ENCODE measurements around the gene PUS3. TPM values are rescaled to one million over a fixed set of nuclear protein-coding genes. Genes with fewer than 3 reads are reported as not detected.

The PUS3 gene
- total RNA-seq, 1 donor from 2014 or later = 17.6 TPM

DNA sequence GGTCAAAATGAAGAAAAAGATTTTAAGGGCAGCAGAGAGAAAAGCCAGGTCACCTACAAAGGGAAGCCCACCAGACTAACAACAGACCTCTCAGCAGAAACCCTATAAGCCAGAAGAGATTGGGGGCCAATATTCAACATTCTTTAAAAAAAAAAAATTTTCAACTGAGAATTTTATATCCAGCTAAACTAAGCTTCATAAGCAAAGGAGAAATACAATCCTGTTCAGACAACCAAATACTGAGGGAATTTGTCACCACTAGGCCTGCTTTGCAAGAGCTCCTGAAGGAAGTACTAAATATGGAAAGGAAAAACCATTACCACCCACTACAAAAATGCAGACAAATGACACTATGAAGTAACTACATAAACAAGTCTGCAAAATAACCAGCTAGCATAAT, 56.8 kb downstream of the PUS3 start:
- TF ChIP-seq, protein P1, sequence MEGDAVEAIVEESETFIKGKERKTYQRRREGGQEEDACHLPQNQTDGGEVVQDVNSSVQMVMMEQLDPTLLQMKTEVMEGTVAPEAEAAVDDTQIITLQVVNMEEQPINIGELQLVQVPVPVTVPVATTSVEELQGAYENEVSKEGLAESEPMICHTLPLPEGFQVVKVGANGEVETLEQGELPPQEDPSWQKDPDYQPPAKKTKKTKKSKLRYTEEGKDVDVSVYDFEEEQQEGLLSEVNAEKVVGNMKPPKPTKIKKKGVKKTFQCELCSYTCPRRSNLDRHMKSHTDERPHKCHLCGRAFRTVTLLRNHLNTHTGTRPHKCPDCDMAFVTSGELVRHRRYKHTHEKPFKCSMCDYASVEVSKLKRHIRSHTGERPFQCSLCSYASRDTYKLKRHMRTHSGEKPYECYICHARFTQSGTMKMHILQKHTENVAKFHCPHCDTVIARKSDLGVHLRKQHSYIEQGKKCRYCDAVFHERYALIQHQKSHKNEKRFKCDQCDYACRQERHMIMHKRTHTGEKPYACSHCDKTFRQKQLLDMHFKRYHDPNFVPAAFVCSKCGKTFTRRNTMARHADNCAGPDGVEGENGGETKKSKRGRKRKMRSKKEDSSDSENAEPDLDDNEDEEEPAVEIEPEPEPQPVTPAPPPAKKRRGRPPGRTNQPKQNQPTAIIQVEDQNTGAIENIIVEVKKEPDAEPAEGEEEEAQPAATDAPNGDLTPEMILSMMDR (IDR thresholded peaks at IDR 0.05; ENCODE audit: insufficient read depth, low read length, poor library complexity, severe bottlenecking) = no peak
- DNase-seq (ENCODE audit: low read depth) = no peak
- Histone ChIP-seq H3K4me3 (ENCODE audit: low read depth, low read length) (no peak overlapping the region), H3K36me3 (ENCODE audit: control insufficient read depth, insufficient read depth, low read length) (no peaks in the 10 kb centered on the region), H3K27me3 (ENCODE audit: control insufficient read depth, insufficient read depth, low read length) (no peaks in the 10 kb centered on the region)

Other genes with a start within 250 kb of the PUS3 start
- gene ACRV1, start 222.4 kb downstream of the PUS3 start, total RNA-seq = not detected in 2 replicates
- gene PATE1, start 156.9 kb downstream of the PUS3 start, total RNA-seq = not detected in 2 replicates
- 0.27 TPM in 1 of 2 replicates, not detected in the other for gene PATE2, start 124.4 kb downstream of the PUS3 start, total RNA-seq
- not detected in 2 replicates for gene PATE3, start 115.1 kb downstream of the PUS3 start, total RNA-seq
- gene PATE4, start 69.9 kb downstream of the PUS3 start, total RNA-seq = not detected in 2 replicates
- gene HYLS1, start 15.5 kb downstream of the PUS3 start, total RNA-seq = 3.6 and 5.5 TPM in 2 replicates
- 1.2 and 1.5 TPM in 2 replicates for gene DDX25, start 1.3 kb upstream of the PUS3 start, total RNA-seq
- gene VSIG10L2, start 42.8 kb upstream of the PUS3 start, total RNA-seq = not detected in 2 replicates
- gene CDON, start 159.7 kb upstream of the PUS3 start, total RNA-seq = 8.1 and 10.4 TPM in 2 replicates